Fibroblast of gingiva (primary cell): Measurements from ENCODE around the gene PARVB.

Source experiments
- DNase-seq: peaks from one replicate; pipeline ENCODE4 v3.0.0-alpha.2; 2011; ENCODE audit warnings: low read depth

Gene PARVB

GRCh38 chr22:44089717-44090570 lies 65.8 kb downstream of the PARVB start:
- no peak for DNase-seq

- no peak for DNase-seq
Observed at GRCh38 chr22:44090571-44090905, 66.4 kb downstream of the PARVB start.

- DNase-seq: no peak
Observed at GRCh38 chr22:44091021-44091721, 67.1 kb downstream of the PARVB start.

GRCh38 chr22:44091751-44092150 lies 67.6 kb downstream of the PARVB start:
- no peak for DNase-seq

- no peak for DNase-seq
Observed at GRCh38 chr22:44092636-44093220, 68.6 kb downstream of the PARVB start.

- DNase-seq: no peak
Observed at GRCh38 chr22:44093791-44094190, 69.7 kb downstream of the PARVB start.

GRCh38 chr22:44094751-44095302 lies 70.7 kb downstream of the PARVB start:
- DNase-seq: no peak

GRCh38 chr22:44096736-44097135 lies 72.6 kb downstream of the PARVB start:
- DNase-seq: no peak

- no peak for DNase-seq
Observed at GRCh38 chr22:44097263-44098020, 73.3 kb downstream of the PARVB start.

- DNase-seq: no peak
Observed at GRCh38 chr22:44098021-44098739, 74.1 kb downstream of the PARVB start.

- no peak for DNase-seq
Observed at GRCh38 chr22:44098966-44099530, 74.9 kb downstream of the PARVB start.

GRCh38 chr22:44099696-44100095 lies 75.6 kb downstream of the PARVB start:
- DNase-seq: no peak

- DNase-seq: no peak
Observed at GRCh38 chr22:44100411-44100810, 76.3 kb downstream of the PARVB start.

GRCh38 chr22:44102121-44102520 lies 78.0 kb downstream of the PARVB start:
- no peak for DNase-seq

GRCh38 chr22:44102856-44103255 lies 78.8 kb downstream of the PARVB start:
- no peak for DNase-seq

- no peak for DNase-seq
Observed at GRCh38 chr22:44103735-44104480, 79.8 kb downstream of the PARVB start.

- no peak for DNase-seq
Observed at GRCh38 chr22:44107340-44107739, 83.2 kb downstream of the PARVB start.

- no peak for DNase-seq
Observed at GRCh38 chr22:44108076-44108475, 84.0 kb downstream of the PARVB start.

GRCh38 chr22:44108806-44109385 lies 84.8 kb downstream of the PARVB start:
- no peak for DNase-seq

- peak; percentile 48 for DNase-seq
Observed at GRCh38 chr22:44109416-44109815, 85.3 kb downstream of the PARVB start.
